Stimulated activated CD4-positive, alpha-beta T cell treated with anti-CD3 and anti-CD28 coated beads, TNF-alpha, amount 100 ng/mL, for 48 hours (primary cell): ENCODE results near the gene PLEKHA7.
"Not testable (repeated sequence)": the region's sequence is repeated elsewhere in the genome, so short reads cannot be mapped to it uniquely, and the experiment has no call there.

ENCODE experiments used
- DNase-seq, 3 donors: peaks; one replicate each; pipeline ENCODE4 v3.0.0-alpha.2; 2020; ENCODE audit warnings: low read depth in 3 of 3

The PLEKHA7 gene

GRCh38 chr11:17014321-17014832, at the start of gene PLEKHA7:
Gene PLEKHA7, minus strand, starts transcription at chr11:17014414. Its CDS starts 13 bp downstream, at chr11:17014401.
- no peak for DNase-seq

GRCh38 chr11:17063171-17064002, 49.2 kb upstream of the PLEKHA7 start:
- DNase-seq, result peak in 2 of 3 donors; percentile 41 to 44

GRCh38 chr11:17051146-17051545, 36.9 kb upstream of the PLEKHA7 start:
- DNase-seq, result not testable (repeated sequence)

- DNase-seq, result not testable (repeated sequence)
These were observed 34.3 kb upstream of the PLEKHA7 start for GRCh38 chr11:17048491-17048890.

- DNase-seq, result no peak
These were observed 32.5 kb upstream of the PLEKHA7 start for GRCh38 chr11:17046690-17047089.

- no peak for DNase-seq
These were observed 22.7 kb upstream of the PLEKHA7 start for GRCh38 chr11:17036666-17037658.

- not testable (repeated sequence) for DNase-seq
These were observed 19.8 kb upstream of the PLEKHA7 start for GRCh38 chr11:17034027-17034426.

- DNase-seq, result no peak
These were observed 12.4 kb upstream of the PLEKHA7 start for GRCh38 chr11:17026487-17027082.

- no peak for DNase-seq
These were observed 10.7 kb upstream of the PLEKHA7 start for GRCh38 chr11:17024924-17025323.

GRCh38 chr11:17021511-17021910, 7.3 kb upstream of the PLEKHA7 start:
- no peak for DNase-seq

GRCh38 chr11:17020831-17021230, 6.6 kb upstream of the PLEKHA7 start:
- DNase-seq, result no peak

GRCh38 chr11:17019232-17019631, 5.0 kb upstream of the PLEKHA7 start:
- DNase-seq, result no peak

- DNase-seq, result no peak
These were observed 1.5 kb upstream of the PLEKHA7 start for GRCh38 chr11:17015627-17016126.

GRCh38 chr11:17014833-17015626, 816 bp upstream of the PLEKHA7 start:
- no peak for DNase-seq

GRCh38 chr11:17013548-17014320, 480 bp downstream of the PLEKHA7 start:
- DNase-seq, result no peak

- DNase-seq, result no peak
These were observed 1.3 kb downstream of the PLEKHA7 start for GRCh38 chr11:17012712-17013547.

GRCh38 chr11:17012179-17012578, 2.0 kb downstream of the PLEKHA7 start:
- DNase-seq, result no peak

GRCh38 chr11:17010851-17011420, 3.3 kb downstream of the PLEKHA7 start:
- DNase-seq, result no peak

GRCh38 chr11:17008099-17008498, 6.1 kb downstream of the PLEKHA7 start:
- DNase-seq, result no peak
